GM12874 (cell line): ENCODE data around the gene DGKG.

ENCODE experiments used
- TF ChIP-seq, protein P1 (sequence below): IDR thresholded peaks from 2 replicates; pipeline ENCODE4 v1.5.1; 2011; ENCODE audit warnings: low read depth, mild to moderate bottlenecking, control low read depth, low read length, moderate library complexity; ENCODE audit not compliant: insufficient read depth

Gene DGKG

DNA sequence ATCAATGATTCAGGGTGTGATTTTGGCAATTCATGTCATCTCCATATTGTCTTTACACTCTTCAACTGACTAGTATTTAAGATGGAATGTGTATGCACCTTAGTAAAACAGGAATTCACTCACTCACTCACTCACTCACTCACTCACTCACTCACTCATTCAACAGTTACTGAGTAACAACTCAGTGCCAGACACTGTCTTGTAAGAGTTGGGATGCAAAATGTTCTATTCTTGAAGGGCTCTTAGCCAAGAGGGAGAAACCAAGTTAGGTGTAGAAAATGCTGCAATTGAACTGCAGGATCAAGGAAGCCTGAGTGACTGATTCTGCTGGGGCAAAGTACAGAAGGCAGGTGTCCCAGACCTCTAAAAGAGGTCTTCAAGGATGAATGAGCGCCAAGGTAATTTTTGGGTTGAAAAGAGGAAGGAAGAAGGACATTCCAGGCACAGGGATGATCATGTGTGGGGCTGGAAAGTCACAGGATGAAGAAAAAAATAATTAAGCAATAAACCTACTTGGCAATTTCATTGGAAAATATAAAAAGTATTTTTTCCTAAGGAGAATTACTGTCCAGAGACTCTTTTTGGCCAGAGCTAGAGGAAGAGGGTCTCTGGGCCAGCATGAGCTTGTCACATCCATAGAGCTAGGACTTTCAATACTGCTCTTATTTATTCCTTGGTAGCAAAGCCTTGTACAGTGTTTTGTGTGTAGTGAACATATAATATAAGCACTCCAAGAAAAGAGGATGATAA is 194.2 kb downstream of the DGKG start:
- TF ChIP-seq, protein P1, sequence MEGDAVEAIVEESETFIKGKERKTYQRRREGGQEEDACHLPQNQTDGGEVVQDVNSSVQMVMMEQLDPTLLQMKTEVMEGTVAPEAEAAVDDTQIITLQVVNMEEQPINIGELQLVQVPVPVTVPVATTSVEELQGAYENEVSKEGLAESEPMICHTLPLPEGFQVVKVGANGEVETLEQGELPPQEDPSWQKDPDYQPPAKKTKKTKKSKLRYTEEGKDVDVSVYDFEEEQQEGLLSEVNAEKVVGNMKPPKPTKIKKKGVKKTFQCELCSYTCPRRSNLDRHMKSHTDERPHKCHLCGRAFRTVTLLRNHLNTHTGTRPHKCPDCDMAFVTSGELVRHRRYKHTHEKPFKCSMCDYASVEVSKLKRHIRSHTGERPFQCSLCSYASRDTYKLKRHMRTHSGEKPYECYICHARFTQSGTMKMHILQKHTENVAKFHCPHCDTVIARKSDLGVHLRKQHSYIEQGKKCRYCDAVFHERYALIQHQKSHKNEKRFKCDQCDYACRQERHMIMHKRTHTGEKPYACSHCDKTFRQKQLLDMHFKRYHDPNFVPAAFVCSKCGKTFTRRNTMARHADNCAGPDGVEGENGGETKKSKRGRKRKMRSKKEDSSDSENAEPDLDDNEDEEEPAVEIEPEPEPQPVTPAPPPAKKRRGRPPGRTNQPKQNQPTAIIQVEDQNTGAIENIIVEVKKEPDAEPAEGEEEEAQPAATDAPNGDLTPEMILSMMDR = no peak

DNA sequence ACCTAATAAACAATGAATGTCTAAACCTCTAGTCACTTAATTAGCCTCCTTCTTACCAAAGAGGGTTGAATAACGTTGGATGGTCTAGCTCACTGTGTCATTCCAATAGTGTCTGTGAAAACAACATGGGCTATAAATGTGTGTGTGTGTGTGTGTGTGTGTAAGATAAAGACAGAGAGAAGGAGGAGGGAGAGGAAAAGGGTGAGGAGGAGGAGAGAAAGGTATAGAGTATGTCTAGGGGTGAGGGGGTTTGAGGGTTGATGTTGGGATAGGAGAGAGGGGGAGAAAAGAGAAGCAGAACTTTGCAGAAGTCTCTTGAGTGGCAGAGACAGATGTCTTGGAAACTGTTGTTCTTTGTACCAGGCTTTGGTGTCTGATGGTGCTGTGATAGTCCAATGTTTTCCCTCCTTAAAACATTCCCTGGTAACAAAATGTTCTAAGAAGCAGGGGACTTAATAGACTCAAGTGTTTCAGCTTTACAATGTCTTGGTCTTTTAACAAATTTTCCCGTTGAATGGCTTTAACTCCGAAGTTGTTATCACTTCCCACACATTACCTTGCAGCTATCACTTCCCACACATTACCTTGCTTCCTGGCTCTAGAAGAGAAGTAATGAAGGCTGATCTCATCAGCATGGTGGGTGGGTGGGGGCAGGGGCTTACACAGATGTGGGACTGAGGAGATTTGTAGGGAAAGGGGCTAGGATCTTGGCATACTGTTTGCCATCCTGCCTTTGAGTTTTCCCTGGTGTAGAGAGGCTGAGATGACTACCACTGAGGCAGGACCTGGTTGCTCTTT is 195.3 kb downstream of the DGKG start:
- TF ChIP-seq, protein P1 = no peak

DNA sequence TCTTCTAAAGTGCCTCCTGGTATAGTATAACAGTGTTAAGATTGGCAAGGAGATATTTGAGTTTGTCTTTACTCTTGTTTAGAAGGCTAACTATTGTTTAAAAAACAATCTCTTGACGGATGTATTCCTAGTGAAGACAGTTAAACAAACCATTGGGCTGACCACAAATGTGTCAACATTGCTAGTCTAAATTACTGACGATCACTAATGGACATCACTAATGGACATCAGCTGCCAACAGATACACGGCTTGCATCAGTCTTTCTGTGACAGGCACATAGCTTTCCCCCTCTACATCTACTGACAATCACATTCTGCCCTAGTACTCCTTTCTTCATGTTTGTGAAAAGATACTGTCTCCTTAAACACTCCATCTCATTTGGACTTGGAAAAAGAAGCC is 196.0 kb downstream of the DGKG start:
- TF ChIP-seq, protein P1 = no peak

DNA sequence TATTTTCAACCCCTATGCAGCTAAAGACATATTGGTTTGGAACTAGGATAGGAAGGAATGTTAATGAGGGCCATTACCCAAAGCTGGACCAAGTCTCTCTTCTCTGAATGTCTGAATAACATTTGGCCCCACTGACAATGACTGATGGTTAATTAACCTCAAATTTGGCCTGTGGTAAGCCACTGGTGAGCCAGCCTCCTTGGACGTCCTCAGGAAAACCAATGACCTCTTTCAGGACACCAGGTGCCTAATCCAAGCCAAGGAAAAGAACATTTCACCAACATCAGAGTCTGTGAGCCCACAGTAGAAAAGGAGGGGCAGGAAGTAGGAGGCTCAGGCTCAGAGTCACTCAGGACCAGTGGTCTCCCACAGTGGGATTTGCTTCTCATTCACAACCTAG is 196.7 kb downstream of the DGKG start:
- TF ChIP-seq, protein P1 = no peak

DNA sequence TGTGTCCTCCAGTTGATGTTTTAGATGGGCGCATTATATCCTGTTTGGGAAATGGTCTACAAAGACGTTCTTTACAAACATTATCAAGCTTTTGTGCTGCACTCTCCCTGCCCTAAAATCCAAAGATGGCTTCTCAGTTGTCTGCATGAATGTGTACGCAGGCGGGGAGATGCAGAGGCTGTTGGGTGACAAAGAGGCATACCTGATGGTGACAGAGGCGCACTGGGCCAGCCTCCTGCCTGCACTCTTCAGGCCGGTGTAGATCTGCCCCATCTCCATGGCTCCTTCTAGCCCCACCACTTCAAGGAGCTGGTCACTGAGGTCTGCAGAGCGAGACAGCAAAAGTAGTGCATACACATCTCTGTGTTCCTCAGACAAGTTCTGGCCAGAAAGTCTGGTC is 197.3 kb downstream of the DGKG start:
- TF ChIP-seq, protein P1 = no peak

DNA sequence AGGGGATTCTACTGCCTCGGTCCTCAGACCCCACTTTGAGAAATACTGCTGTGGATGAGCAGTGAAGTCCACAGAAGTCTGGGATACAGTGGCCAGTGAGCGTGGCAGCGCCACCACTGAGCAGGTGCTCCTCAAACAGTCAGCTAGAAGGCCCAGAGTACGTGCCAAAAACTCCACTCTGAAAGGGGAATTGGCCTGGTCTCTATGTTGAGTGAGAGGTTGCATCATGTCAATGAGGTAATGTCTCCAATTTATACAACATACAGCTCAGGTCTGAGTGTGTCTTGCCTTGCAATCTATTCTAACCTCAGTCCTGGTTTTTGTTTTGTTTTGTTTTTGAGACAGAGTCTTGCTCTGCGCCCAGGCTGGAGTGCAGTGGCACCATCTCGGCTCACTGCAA is 199.8 kb downstream of the DGKG start:
- TF ChIP-seq, protein P1 = no peak

DNA sequence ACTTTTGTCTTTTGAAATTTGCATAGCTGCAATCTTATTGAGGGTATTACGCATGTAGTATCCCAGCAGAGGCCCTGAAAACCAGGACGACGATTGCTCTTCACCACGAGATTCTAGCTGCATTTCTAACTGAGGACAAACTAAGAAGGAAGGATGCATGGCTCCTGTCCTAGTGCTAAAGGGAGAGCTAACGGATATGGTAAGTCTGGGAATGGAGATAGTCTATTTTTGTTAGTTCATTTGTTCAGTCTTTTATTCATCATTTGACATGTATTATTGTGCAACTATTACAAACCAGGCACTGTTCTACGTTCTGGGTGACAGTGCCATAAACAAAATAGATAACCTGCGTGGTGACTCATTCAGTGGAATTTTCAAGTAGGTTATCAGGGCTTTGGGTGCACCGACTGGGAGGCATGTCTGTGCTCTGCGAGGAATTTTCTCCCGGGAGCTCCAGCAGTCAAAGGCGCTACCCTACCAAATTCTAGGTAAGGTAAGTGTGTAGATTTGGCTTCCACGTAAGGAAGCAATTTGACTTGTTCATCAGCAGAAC is 201.3 kb downstream of the DGKG start:
- TF ChIP-seq, protein P1 = no peak
